HepG2 (cell line): ENCODE measurements around the gene ANKS6. TPM values are rescaled to one million over a fixed set of nuclear protein-coding genes. Genes with fewer than 3 reads are reported as not detected.
A peak's percentile ranks its signal among the peaks of the same experiment; 100 is the strongest.

Experiments used
- CEBPG ChIP-seq: IDR thresholded peaks from 2 replicates; pipeline ENCODE4 v1.6.1; 2016
- EZH2 ChIP-seq: conservative IDR thresholded peaks from 2 replicates; pipeline ENCODE4 v1.6.1; 2012; ENCODE audit warnings: mild to moderate bottlenecking, low read depth, low read length, moderate library complexity
- FOXJ3 ChIP-seq: sonication (generic); formaldehyde crosslinking; IDR thresholded peaks from 2 replicates; pipeline ENCODE4 v1.4.0; 2020; ENCODE audit warnings: missing genetic modification reagents, mild to moderate bottlenecking, borderline replicate concordance
- NPAS2 ChIP-seq: sonication (generic); formaldehyde crosslinking; IDR thresholded peaks from 2 replicates; pipeline ENCODE4 v1.8.0; 2022; ENCODE audit warnings: mild to moderate bottlenecking, missing genetic modification reagents, borderline replicate concordance
- RFX3 ChIP-seq: IDR thresholded peaks from 2 replicates; pipeline ENCODE4 v1.6.1; 2016; ENCODE audit warnings: missing biosample characterization, missing genetic modification reagents
- SMAD9 ChIP-seq: sonication (generic); formaldehyde crosslinking; IDR thresholded peaks from 2 replicates; pipeline ENCODE4 v1.5.1; 2020; ENCODE audit warnings: mild to moderate bottlenecking, missing genetic modification reagents
- TFDP1 ChIP-seq: IDR thresholded peaks from 2 replicates; pipeline ENCODE4 v1.6.1; 2016; ENCODE audit warnings: missing compliant biosample characterization, missing genetic modification reagents, borderline replicate concordance
- TFDP2 ChIP-seq: sonication (generic); formaldehyde crosslinking; IDR thresholded peaks from 2 replicates; pipeline ENCODE4 v1.4.0; 2020; ENCODE audit warnings: missing genetic modification reagents
- WIZ ChIP-seq: sonication (generic); formaldehyde crosslinking; IDR thresholded peaks from 2 replicates; pipeline ENCODE4 v1.5.1; 2020; ENCODE audit warnings: mild to moderate bottlenecking, missing genetic modification reagents
- ZNF138 ChIP-seq: sonication (generic); formaldehyde crosslinking; IDR thresholded peaks from 2 replicates; pipeline ENCODE4 v1.5.0; 2020; ENCODE audit warnings: mild to moderate bottlenecking, low read depth, missing genetic modification reagents
- ZNF414 ChIP-seq: sonication (generic); formaldehyde crosslinking; IDR thresholded peaks from 2 replicates; pipeline ENCODE4 v1.5.0; 2020; ENCODE audit warnings: missing genetic modification reagents
- ZNF619 ChIP-seq: sonication (generic); formaldehyde crosslinking; IDR thresholded peaks from 2 replicates; pipeline ENCODE4 v1.4.0; 2020; ENCODE audit warnings: mild to moderate bottlenecking, missing genetic modification reagents
- ZNF687 ChIP-seq: sonication (generic); formaldehyde crosslinking; IDR thresholded peaks from 2 replicates; pipeline ENCODE4 v1.5.1; 2020; ENCODE audit warnings: mild to moderate bottlenecking, missing genetic modification reagents, moderate library complexity
- ZNF800 ChIP-seq: sonication (generic); formaldehyde crosslinking; IDR thresholded peaks from 2 replicates; pipeline ENCODE4 v1.4.0; 2020; ENCODE audit warnings: missing genetic modification reagents
- polyA plus RNA-seq, 8 experiments: library from polyadenylated mRNA; depleted of rRNA in 3 of 8; stranded (reverse) in 7 of 8; unstranded in 1 of 8; fragments of >200 nt; fragmentation: Illumina TruSeq in 4 of 8; extraction: Trizol in 4 of 8; gene quantifications; 2 replicates each; pipeline versions ENCODE4 v1.2.1 to v1.2.3, GENCODE V29; 2011 to 2016; ENCODE audit warnings: low read depth in 4 of 8, missing spikeins in 1 of 8, mixed read lengths in 1 of 8; ENCODE audit not compliant: insufficient read depth in 1 of 8
- total RNA-seq, 5 experiments: library from RNA; depleted of rRNA; stranded (reverse); fragments of >200 nt; fragmentation: Illumina TruSeq; extraction: Trizol; gene quantifications; 2 replicates each; pipeline ENCODE4 v1.2.3, GENCODE V29; 2016; ENCODE audit warnings: low read depth in 1 of 5

The ANKS6 gene
- total and polyA plus RNA-seq, 2 of the 13 experiments (the other 11 are each of a cell fraction or from before 2014, with no cell fraction given): 8.8 to 10.7 TPM

GRCh38 chr9:98707166-98708102 is 88.9 kb downstream of the ANKS6 start (continued):
- peak; percentile 35 for TF ChIP-seq ZNF687 (CRISPR knock-in tag)
- no peak for TF ChIP-seq ZNF619 (CRISPR knock-in tag)
- TF ChIP-seq SMAD9 (CRISPR knock-in tag): no peak
- TF ChIP-seq NPAS2 (CRISPR knock-in tag): no peak
- TF ChIP-seq WIZ (CRISPR knock-in tag): no peak
- no peak for TF ChIP-seq RFX3 (CRISPR knock-in tag)
- peak; percentile 42; the same call in 1 of the 2 replicates for TF ChIP-seq TFDP1
- 0 out of 2 replicates have a peak, but pooled peaks have one; percentile 21 for TF ChIP-seq TFDP2 (CRISPR knock-in tag)
- TF ChIP-seq CEBPG: no peak
- TF ChIP-seq FOXJ3 (CRISPR knock-in tag): no peak
- 0 out of 2 replicates have a peak, but pooled peaks have one; percentile 44 for TF ChIP-seq EZH2
- peak; percentile 96 for TF ChIP-seq ZNF800
- no peak for TF ChIP-seq ZNF138 (CRISPR knock-in tag)
- TF ChIP-seq ZNF414 (CRISPR knock-in tag): no peak
